HT1080 (cell line): Measurements from ENCODE around the gene RPS6KA4. TPM values are rescaled to one million over a fixed set of nuclear protein-coding genes. Genes with fewer than 3 reads are reported as not detected.

ENCODE experiments used
- DNase-seq: peaks from one replicate; pipeline ENCODE4 v3.0.0-alpha.2; 2015; ENCODE audit warnings: low read depth
- total RNA-seq: library from RNA; depleted of rRNA; stranded (reverse); fragments of >200 nt; shearing (Covaris generic); gene quantifications from 2 replicates; pipeline ENCODE4 v1.2.3, GENCODE V29; 2014

The RPS6KA4 gene
- total RNA-seq, 1 experiment from 2014 or later, result 86.9 TPM

DNA sequence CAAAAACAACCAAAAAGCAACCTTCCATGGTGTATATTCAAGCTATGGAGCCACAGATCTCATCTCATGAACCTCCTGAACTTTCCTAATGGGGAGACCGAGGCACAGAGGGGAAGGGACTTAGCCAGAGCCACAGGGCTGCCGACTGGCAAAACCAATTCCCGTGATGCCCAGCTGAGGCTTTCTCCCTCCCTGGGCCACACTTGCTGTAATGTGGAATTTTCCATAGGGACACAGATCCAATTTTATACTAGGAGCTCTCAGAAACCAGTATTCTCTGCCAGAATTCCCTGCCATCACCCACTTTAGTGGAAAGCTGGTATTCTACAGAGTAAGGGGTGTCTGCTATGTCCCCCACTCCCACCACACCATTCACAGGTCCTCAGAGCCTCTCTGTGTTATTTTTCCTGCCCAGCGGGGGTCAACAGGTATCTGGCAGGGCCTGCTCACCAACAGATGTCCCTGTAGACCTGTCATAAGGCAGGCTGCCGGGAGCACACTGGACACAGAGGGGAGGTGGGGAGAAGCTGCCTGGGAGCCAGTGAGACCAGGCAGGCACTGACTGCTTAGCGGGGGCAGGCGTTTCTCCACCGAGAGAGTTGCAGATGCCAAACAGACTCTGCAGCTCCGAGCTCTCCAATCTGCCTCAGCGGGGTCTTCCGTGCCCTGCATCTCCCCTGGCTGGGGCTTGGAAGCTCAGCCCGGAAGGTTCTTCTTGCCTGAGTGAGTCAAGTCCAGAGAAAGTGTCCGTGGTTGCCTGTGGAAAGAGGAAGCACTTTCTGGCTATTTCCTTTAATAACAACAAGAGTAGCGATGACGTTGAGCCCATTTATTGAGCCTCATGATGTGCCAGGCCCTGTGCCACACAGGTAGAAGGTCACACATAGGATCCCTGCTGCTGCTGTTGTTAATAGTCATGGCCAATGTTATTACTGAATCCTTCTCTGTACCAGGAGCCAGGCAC lies 26.3 kb downstream of the RPS6KA4 start:
- DNase-seq, result no peak

DNA sequence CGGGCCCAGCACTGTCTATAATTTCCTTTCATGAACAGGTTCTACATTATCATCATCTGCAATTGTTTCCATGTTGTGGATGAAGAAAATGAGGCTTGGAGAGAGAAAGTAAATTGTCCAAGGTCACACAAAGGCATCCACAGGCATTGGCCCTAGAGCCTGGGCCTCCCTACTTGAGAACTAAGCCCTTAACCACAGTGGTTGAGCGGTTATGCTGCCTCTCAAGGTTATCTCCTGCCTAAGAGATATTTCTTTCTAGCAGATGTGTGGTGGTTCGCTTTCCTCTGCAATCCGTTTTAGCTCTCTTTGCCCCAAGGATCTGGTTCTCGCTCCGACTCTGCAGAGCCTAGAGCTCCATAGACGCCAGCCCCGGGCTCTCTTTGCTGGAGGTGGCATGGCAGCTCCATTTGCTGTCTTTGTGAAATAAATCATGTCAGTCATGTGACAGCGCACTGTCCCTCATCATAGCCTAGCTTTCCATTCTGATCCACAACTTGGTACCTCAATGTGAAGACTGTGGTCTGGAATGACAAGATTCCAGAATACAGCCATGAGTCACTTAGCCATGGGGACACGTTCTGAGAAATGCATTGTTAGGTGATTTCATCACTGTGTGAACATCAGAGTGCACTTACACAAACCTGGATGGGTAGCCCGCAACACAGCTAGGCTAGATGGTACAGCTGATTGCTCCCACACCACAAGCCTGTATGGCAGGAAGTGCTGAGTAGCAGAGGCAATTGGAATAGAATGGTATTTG lies 27.2 kb downstream of the RPS6KA4 start:
- peak; percentile 79 for DNase-seq

GRCh38 chr11:64387916-64388315 lies 29.0 kb downstream of the RPS6KA4 start:
- DNase-seq, result no peak

GRCh38 chr11:64388894-64389293 lies 29.9 kb downstream of the RPS6KA4 start:
- DNase-seq, result no peak

DNA sequence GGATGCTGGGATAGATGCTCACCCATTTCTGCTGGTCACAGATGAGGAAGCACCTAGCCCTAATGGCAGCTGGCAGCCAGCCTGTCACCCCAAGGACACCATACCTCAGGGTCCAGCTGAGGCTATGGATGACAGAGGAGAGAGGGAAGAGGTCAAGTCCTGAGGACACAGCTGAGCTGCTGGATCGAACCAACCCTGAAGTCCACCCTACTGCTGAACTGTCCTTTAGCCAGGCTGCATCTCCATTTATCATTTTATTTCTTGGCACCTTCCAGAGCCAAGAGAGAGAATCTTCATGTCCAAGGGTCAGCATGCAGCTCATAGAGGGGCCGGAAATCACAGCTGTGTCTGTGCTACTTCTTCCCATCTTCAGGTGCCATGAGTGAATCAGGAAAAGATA lies 30.9 kb downstream of the RPS6KA4 start:
- no peak for DNase-seq

DNA sequence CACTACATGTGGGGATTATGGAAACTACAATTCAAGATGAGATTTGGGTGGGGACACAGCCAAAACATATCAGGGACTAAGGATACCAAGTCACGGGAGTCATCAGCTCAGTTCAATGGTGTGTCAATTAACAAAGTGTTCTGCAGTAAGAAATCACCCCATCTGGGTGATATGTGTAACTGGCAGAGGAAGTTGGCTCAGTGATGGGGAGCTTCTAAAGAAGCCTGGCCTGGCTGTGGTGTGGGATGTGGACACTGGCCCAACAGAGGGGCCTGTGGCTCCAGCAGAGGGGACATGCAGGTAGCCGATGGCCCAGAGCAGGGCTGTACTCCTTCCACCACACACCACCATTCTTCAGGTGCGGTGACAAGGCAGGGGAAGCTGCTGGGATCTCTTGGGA lies 31.6 kb downstream of the RPS6KA4 start:
- DNase-seq, result no peak

- DNase-seq, result no peak
Measured at GRCh38 chr11:64391839-64392238, 32.9 kb downstream of the RPS6KA4 start.

DNA sequence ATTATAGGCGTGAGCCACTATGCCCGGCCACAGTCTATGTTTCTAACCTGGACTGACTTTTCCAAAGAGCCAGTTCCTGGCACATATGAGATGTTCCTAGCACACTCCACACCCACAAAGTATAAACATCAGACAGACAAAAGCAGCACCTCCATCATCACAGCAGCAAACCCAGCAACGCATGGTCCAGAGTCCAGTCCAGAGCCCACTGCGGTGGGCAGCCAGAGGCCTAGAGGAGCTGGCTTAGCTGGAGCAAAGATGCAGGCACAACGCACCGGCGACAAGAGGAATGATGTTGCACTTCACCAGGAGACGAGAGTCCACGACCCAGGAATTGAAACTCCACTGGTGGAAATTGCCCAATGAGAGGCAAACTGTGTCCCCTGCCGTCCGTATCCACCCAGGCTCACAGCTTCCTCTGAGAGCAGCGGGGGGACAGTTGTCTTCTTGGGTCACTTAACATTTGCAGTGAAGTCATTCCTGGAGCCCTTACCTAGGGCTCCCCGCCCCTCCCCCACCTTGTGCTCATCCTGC lies 36.6 kb downstream of the RPS6KA4 start:
- DNase-seq, result no peak

GRCh38 chr11:64396079-64396591 lies 37.2 kb downstream of the RPS6KA4 start:
- no peak for DNase-seq

- DNase-seq, result peak; percentile 18
Measured at GRCh38 chr11:64400102-64400501, 41.1 kb downstream of the RPS6KA4 start.

- DNase-seq, result no peak
Measured at GRCh38 chr11:64400667-64401066, 41.7 kb downstream of the RPS6KA4 start.

GRCh38 chr11:64401775-64402174 lies 42.8 kb downstream of the RPS6KA4 start:
- no peak for DNase-seq

DNA sequence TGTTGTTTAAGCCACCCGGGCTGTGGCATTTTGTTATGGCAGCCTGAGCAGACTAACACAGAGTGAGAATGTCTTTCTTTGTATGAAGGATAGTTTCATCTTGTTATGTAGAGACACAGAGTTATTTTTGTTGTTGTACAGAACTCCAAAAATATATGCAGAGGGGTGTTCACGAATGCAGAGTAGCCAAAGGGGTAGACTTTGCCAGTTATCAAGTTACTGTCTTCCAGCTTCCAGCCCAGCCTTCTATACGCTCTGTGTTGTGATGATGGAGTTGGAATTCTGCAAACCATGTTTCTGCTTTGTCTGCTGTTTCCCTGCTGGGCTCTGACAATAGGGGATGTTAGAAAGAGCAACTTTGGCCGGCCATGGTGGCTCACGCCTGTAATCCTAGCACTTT lies 44.1 kb downstream of the RPS6KA4 start:
- DNase-seq, result no peak

DNA sequence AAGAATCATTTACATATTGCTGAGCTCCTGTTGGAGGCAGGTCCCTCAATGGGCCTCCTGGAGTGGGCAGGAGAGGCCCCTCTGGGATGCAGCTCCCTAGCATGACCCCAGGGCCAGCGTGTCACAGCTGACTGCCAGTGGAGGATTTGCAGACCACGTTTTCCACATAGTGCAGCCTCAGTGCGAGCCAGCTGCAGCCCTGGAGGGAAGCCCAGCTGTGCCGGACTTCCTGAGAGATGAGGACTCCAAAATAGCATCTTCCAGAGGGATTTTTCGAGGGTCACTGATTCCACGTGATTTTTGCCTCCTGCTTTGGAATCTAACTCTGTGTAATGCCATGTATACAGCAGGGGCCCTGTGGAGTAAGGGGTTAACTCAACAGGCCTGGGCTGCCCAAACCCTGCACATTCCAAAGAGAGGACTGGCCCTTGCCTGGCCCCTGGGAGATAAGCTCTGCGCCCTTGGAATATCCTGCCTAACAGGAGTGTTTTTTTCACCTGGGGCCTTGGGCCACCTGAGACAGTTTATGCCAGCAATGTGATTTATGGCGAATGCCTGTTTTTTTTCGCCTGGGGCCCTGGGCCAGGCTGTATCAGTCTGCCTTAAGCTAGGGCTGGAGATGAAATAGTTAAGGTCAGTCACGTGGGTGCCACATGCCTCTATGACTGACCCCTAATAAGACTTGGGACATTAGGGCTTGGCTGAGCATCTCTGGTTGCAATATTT lies 47.4 kb downstream of the RPS6KA4 start:
- DNase-seq, result no peak

- no peak for DNase-seq
Measured at GRCh38 chr11:64407221-64407620, 48.3 kb downstream of the RPS6KA4 start.

DNA sequence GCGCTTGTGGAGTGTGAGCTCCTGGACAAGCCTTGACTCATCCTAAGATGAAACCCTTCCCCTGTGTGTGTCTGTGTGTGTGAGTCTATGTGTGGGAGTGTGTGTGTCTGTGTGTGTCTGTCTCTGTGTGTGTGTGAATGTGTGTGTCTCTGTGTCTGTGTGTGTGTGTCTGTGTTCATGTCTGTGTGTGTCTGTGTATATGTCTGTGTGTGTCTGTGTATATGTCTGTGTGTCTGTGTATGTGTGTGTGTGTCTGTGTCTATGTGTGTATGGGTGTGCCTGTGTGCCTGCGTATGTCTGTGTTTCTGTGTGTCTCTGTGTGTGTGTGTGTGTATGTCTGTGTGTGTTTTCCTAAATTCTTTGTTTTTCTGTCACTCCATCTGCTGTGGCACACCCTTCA lies 48.7 kb downstream of the RPS6KA4 start:
- DNase-seq, result no peak

GRCh38 chr11:64409278-64409677 lies 50.3 kb downstream of the RPS6KA4 start:
- DNase-seq, result no peak

GRCh38 chr11:64409707-64410403 lies 50.9 kb downstream of the RPS6KA4 start:
- DNase-seq, result no peak

GRCh38 chr11:64410404-64410734 lies 51.4 kb downstream of the RPS6KA4 start:
- no peak for DNase-seq

- DNase-seq, result no peak
Measured at GRCh38 chr11:64413417-64413816, 54.5 kb downstream of the RPS6KA4 start.

GRCh38 chr11:64415286-64415685 lies 56.3 kb downstream of the RPS6KA4 start:
- DNase-seq, result no peak
